Activated CD4-positive, alpha-beta T cell treated with anti-CD3 and anti-CD28 coated beads, Interleukin-2, amount 50 U/mL, for 24 hours (primary cell): ENCODE data around the gene WNT9A.
"Not testable (repeated sequence)": the region's sequence is repeated elsewhere in the genome, so short reads cannot be mapped to it uniquely, and the experiment has no call there.

Source experiments
- DNase-seq, 2 donors: peaks; one replicate each; pipeline ENCODE4 v3.0.0-alpha.2; 2020; ENCODE audit warnings: low read depth in 1 of 2, low spot score in 1 of 2

WNT9A gene

GRCh38 chr1:227887697-227888403 is 59.9 kb downstream of the WNT9A start:
- DNase-seq: no peak

- no peak for DNase-seq
Observed at GRCh38 chr1:227886993-227887696, 60.6 kb downstream of the WNT9A start.

- DNase-seq: no peak
Observed at GRCh38 chr1:227886503-227886961, 61.2 kb downstream of the WNT9A start.

GRCh38 chr1:227885648-227886502 is 61.9 kb downstream of the WNT9A start:
- DNase-seq: no peak

- no peak for DNase-seq
Observed at GRCh38 chr1:227885135-227885647, 62.5 kb downstream of the WNT9A start.

- DNase-seq: no peak
Observed at GRCh38 chr1:227884370-227885134, 63.2 kb downstream of the WNT9A start.

GRCh38 chr1:227883641-227884301 is 64.0 kb downstream of the WNT9A start:
- no peak for DNase-seq

- DNase-seq: no peak
Observed at GRCh38 chr1:227883073-227883520, 64.6 kb downstream of the WNT9A start.

- DNase-seq: no peak
Observed at GRCh38 chr1:227880342-227880924, 67.3 kb downstream of the WNT9A start.

GRCh38 chr1:227877810-227878209 is 69.9 kb downstream of the WNT9A start:
- DNase-seq: not testable (repeated sequence)

GRCh38 chr1:227871892-227872291 is 75.8 kb downstream of the WNT9A start:
- DNase-seq: not testable (repeated sequence)

- no peak for DNase-seq
Observed at GRCh38 chr1:227870366-227870765, 77.4 kb downstream of the WNT9A start.

- DNase-seq: no peak
Observed at GRCh38 chr1:227869851-227870305, 77.9 kb downstream of the WNT9A start.

GRCh38 chr1:227869279-227869842 is 78.4 kb downstream of the WNT9A start:
- DNase-seq: no peak
